Lower lobe of right lung (tissue), 2 donors: ENCODE data around the gene SLIT1. TPM values are rescaled to one million over a fixed set of nuclear protein-coding genes. Genes with fewer than 3 reads are reported as not detected.

Experiments
- ATAC-seq, 2 donors: fragments of 200-7000 bp; cut with Tn5 transposase; one replicate each; pipeline ENCODE4 v1.9.1; 2020 to 2022; ENCODE audit warnings: mild to moderate bottlenecking in 2 of 2, moderate library complexity in 2 of 2
- DNase-seq: peaks from one replicate; pipeline ENCODE4 v3.0.0-alpha.2; 2020
- H3K27ac ChIP-seq: fragments of 200-600 bp; one replicate; pipeline ENCODE4 v1.8.0; 2022
- H3K27me3 ChIP-seq: fragments of 200-600 bp; one replicate; pipeline ENCODE4 v1.8.0; 2022; ENCODE audit warnings: low read depth
- H3K36me3 ChIP-seq: fragments of 200-600 bp; one replicate; pipeline ENCODE4 v1.8.0; 2022; ENCODE audit warnings: mild to moderate bottlenecking
- H3K4me1 ChIP-seq: fragments of 200-600 bp; one replicate; pipeline ENCODE4 v1.8.0; 2022
- H3K4me3 ChIP-seq: fragments of 200-600 bp; one replicate; pipeline ENCODE4 v1.8.0; 2022; ENCODE audit warnings: mild to moderate bottlenecking
- H3K9me3 ChIP-seq: fragments of 200-600 bp; one replicate; pipeline ENCODE4 v1.8.0; 2022
- intact Hi-C: fragments of 100-400 bp; cut with DNase I; formaldehyde crosslinking; loops from one replicate; pipeline ENCODE4 v1.11.0; 2022
- total RNA-seq: library from RNA; stranded (reverse); fragmentation: NEBNext Ultra II Directional; extraction: Animal tissue kit (Norgen Biotek cat#: 25700); gene quantifications from one replicate; pipeline ENCODE4 v1.2.1, GENCODE V29; 2021
- TF ChIP-seq, protein P1 (sequence below): fragments of 200-600 bp; IDR thresholded peaks from one replicate; pipeline ENCODE4 v1.8.0; 2022; ENCODE audit warnings: antibody characterized with exemption, mild to moderate bottlenecking
- donor health status: DM: no; HTN: yes; CAD: no; lungs with severe emphysema.

SLIT1 gene
- total RNA-seq, 1 donor from 2014 or later = 0.41 TPM

DNA sequence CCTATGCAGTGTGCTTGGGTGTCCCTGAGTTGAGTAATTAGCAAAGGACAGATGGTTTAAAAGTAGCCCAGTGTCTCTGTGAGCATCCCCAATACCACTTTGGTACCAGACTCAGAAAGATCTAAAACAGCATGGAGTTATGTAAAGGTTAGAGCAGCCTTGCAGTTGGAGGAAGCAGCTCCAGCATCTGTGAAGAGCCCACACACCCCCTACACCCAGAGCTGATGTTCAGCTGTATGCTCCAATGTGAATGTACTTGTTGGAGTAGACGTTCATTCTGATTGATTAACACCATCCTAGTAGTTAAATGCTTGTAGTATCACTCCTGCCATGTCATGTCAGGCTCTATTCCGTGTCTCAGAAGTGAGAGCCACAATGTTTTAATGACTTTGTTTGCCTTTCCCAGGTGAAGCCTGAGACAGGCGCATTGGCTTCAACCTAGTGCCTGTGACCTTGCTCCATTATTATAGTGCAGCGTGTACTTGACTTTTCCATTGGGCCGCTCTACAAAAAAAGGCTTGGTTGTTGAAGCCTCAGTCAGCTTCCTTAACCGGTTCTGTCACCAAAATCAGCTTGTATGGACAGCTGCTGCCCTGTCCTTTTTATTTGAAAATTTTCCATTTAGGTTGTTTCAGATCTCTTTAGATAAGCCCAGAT, 199.4 kb downstream of the SLIT1 start:
- Histone ChIP-seq H3K4me3 (no peak overlapping the region), H3K27ac (no peak overlapping the region), H3K36me3 (peaks cover 12% of the 10 kb centered on the region), H3K9me3 (no peaks in the 10 kb centered on the region), H3K4me1 (no peaks in the 10 kb centered on the region), H3K27me3 (no peaks in the 10 kb centered on the region)
- DNase-seq (no peak), ATAC-seq (no peak)
- intact Hi-C loops = no loop called here
- TF ChIP-seq, protein P1, sequence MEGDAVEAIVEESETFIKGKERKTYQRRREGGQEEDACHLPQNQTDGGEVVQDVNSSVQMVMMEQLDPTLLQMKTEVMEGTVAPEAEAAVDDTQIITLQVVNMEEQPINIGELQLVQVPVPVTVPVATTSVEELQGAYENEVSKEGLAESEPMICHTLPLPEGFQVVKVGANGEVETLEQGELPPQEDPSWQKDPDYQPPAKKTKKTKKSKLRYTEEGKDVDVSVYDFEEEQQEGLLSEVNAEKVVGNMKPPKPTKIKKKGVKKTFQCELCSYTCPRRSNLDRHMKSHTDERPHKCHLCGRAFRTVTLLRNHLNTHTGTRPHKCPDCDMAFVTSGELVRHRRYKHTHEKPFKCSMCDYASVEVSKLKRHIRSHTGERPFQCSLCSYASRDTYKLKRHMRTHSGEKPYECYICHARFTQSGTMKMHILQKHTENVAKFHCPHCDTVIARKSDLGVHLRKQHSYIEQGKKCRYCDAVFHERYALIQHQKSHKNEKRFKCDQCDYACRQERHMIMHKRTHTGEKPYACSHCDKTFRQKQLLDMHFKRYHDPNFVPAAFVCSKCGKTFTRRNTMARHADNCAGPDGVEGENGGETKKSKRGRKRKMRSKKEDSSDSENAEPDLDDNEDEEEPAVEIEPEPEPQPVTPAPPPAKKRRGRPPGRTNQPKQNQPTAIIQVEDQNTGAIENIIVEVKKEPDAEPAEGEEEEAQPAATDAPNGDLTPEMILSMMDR = no peak

DNA sequence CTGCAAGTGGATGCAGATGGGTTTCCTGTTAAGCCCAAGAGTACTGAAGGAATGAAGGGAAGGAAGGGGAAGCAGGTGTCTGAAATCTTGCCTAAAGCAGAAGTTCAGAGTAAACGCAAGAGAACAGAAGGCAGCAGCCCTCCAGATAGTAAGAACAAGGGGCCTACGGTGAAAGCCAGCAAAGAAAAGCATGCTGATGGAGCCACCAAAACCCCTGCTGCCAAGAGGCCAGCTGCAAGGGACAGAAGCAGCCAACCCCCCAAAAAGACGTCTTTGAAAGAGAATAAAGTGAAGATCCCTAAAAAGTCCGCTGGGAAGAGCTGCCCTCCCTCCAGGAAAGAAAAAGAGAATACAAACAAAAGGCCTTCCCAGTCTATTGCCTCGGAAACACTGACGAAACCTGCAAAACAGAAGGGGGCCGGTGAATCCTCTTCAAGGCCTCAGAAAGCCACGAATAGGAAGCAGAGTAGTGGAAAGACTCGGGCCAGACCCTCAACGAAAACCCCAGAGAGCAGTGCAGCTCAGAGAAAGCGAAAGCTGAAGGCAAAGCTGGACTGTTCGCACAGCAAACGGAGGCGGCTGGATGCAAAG, 201.1 kb downstream of the SLIT1 start:
- TF ChIP-seq, protein P1 = no peak
- DNase-seq = no peak

DNA sequence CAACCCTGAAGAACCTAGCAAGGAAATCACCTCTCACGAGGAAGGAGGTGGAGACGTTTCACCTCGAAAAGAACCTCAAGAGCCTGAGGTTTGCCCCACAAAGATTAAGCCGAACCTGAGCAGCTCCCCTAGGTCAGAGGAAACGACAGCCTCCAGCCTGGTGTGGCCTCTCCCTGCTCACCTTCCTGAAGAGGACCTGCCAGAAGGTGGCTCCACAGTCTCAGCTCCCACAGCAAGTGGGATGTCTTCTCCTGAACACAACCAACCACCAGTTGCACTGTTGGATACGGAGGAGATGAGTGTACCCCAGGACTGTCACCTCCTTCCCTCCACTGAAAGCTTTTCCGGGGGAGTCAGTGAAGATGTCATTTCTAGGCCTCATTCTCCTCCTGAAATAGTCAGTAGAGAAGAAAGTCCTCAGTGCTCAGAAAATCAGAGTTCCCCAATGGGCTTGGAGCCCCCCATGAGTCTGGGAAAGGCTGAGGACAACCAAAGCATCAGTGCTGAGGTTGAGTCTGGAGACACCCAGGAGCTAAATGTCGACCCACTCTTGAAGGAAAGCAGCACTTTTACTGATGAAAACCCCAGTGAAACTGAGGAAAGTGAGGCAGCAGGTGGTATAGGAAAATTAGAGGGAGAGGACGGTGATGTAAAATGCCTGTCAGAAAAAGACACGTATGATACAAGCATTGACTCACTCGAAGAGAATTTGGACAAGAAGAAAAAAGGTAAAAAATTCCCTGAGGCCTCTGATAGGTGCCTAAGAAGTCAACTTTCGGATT, 203.4 kb downstream of the SLIT1 start:
- no peaks in the 10 kb centered on the region for H3K4me1 ChIP-seq
- H3K9me3 ChIP-seq = no peaks in the 10 kb centered on the region
- H3K27ac ChIP-seq = no peak overlapping the region
- ATAC-seq (no peak), DNase-seq (no peak)
- peaks cover 23% of the 10 kb centered on the region for H3K36me3 ChIP-seq
- no peaks in the 10 kb centered on the region for H3K27me3 ChIP-seq
- no peak overlapping the region for H3K4me3 ChIP-seq
- TF ChIP-seq, protein P1 = no peak
- intact Hi-C loops = no loop called here

More for the DNA sequence above, 201.1 kb downstream of the SLIT1 start:
- H3K27me3 ChIP-seq = no peaks in the 10 kb centered on the region
- intact Hi-C loops = no loop called here
- H3K27ac ChIP-seq = no peak overlapping the region
- peak in 1 of 2 donors; percentile 42 for ATAC-seq
- H3K36me3 ChIP-seq = peaks cover 23% of the 10 kb centered on the region
- H3K4me1 ChIP-seq = no peaks in the 10 kb centered on the region
- H3K9me3 ChIP-seq = no peaks in the 10 kb centered on the region
- H3K4me3 ChIP-seq = peak overlapping the region; percentile 14

DNA sequence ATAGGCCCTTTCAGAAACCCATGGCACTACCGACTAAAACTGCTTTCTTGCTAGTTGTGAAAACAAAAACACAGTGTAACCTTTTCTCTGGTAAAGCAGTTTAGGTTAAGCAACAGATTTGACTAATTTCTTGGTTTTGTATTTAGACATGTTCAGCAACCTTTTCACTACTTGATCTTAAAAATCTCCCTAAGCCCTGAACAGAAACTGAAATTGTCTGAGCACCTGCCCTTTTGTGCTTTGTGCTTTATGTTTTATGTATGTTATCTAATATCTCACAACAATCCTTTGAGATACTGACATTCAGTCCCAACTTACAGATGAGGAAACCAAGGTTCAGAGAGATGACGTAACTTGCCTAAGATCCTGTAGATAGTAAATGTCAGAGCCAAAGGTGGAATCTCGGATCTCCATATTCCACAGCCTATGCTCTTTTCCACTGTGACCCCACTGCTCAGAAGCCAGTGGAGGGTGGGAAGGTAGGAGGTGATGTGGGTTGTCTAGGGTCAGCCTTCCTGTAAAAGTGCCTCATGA, 207.1 kb downstream of the SLIT1 start:
- H3K9me3 ChIP-seq = no peaks in the 10 kb centered on the region
- no peak for ATAC-seq
- H3K4me1 ChIP-seq = no peaks in the 10 kb centered on the region
- intact Hi-C loops = no loop called here
- no peak for DNase-seq
- no peak overlapping the region for H3K4me3 ChIP-seq
- no peak overlapping the region for H3K27ac ChIP-seq
- H3K27me3 ChIP-seq = no peaks in the 10 kb centered on the region
- peaks cover 23% of the 10 kb centered on the region for H3K36me3 ChIP-seq
- TF ChIP-seq, protein P1 = no peak

DNA sequence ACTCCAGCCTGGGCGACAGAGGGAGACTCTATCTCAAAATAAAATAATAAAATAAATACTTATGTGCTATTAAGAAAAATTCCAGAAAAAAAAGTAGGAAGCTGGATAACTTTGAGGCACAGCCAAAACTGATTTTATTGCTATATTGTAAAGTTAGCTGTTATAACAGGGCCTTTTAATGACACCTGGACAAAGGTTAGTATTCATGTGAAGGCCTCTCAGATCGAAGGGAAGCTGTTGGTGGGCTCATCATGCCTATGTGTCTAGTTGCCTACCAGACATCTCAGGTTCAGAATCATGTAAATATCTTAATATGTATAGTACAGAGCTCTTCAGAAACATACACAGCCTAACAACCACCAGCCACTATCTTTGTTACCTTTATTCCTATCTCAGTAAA, 210.6 kb downstream of the SLIT1 start:
- intact Hi-C loops = no loop called here
- H3K4me1 ChIP-seq = no peaks in the 10 kb centered on the region
- TF ChIP-seq, protein P1 = no peak

More for the DNA sequence above, 210.6 kb downstream of the SLIT1 start:
- H3K27ac ChIP-seq = no peak overlapping the region
- no peaks in the 10 kb centered on the region for H3K27me3 ChIP-seq
- DNase-seq (no peak), ATAC-seq (no peak)
- no peaks in the 10 kb centered on the region for H3K36me3 ChIP-seq
- H3K9me3 ChIP-seq = no peaks in the 10 kb centered on the region
- H3K4me3 ChIP-seq = no peak overlapping the region
